GM21423 (cell line): ENCODE measurements around the gene ZNF816.
"Not testable (repeated sequence)": the region's sequence is repeated elsewhere in the genome, so short reads cannot be mapped to it uniquely, and the experiment has no call there.

Source experiments
- ATAC-seq: cut with Tn5 transposase; IDR thresholded peaks from one replicate; pipeline ENCODE4 v1.9.1; 2021; ENCODE audit warnings: mild to moderate bottlenecking, moderate library complexity; ENCODE audit not compliant: unreplicated experiment

The ZNF816 gene

DNA sequence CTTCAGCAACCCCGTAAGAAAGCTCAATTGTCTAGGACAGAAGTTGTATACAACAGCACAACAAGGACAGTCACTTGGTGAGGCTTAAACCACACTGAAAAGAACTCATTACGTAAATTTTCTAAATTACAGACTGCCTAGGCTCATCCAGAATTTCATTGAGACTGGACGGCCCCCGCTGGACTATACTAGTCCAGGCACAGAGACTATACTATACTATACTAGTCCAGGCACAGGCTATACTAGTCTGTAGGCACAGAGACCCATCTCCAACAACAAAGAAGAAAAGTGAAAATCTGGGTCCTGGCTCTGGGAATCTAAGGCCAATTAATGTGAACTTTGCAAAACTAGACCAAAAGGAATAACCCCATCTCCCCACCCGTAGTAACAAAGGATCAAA, 700 bp downstream of the ZNF816 start:
- ATAC-seq: peak; percentile 4

GRCh38 chr19:52959613-52960295, 2.9 kb downstream of the ZNF816 start:
- no peak for ATAC-seq

- no peak for ATAC-seq
Observed at GRCh38 chr19:52957591-52957990, 5.1 kb downstream of the ZNF816 start.

DNA sequence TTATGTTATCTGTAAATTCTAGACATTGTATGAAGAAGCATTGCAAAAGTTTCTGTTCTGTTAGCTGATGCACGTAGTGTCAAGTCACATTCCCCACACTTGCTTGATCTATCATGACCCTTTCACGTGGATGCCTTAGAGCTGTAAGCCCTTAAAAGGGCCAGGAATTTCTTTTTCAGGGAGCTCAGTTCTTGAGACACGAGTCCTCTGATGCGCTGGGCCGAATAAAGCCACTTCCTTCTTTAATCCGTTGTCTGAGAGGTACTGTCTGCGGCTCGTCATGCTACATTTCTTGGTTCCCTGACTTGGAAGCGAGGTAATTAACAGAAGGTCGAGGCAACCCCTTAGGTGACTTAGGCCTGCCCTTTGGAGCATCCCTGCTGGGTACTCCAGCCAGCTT, 5.8 kb downstream of the ZNF816 start:
- ATAC-seq: no peak

DNA sequence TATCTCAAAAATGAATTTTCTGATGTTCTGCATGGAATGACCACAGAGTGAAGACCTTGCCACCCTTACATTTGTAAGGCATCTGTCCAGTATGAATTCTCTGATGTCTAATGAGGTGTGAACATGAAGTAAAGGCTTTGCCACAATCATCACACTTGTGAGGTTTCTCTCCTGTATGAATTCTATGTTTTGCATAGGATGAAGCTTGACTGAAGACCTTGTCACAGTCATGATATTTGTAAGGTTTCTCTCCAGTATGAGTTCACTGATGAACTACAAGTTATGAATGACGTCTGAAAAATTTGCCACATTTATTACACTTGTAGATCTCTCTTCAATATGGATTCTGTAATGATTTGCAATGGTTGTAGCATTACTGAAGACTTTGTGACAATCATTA, 13.3 kb downstream of the ZNF816 start:
- ATAC-seq: no peak

GRCh38 chr19:52948025-52948770, 14.5 kb downstream of the ZNF816 start:
- ATAC-seq: no peak

GRCh38 chr19:52946322-52947310, 16.1 kb downstream of the ZNF816 start:
- no peak for ATAC-seq

DNA sequence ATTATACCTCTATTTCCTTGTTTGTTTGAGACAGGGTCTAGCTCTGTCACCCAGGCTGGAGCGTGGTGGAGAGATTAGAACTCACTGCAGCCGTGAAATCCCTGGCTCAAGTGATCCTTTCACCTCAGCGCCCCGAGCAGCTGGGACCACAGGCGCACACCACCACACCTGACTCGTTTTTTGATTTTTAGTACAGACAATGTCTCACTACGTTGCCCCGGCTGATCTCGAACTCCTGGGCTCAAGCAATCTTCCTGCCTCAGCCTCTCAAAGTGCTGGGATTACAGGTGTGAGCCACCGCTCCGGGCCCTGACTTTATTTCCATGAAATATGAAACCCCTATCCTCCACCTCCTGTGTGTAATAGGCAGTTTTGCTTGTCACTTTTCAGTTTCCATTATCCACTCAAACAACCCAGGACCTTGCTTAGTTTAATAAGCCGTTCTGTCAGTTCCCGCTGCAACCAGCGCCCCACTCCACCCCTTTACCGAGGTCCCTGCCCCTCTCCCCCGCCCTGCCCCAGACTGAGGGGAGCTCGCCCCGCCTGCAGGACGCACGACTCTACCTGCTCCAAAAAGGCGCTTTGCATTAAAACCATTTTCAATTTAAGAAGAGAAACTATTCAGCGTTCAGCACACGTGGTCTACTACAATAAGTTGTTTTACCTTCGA, 16.9 kb downstream of the ZNF816 start:
- ATAC-seq: no peak

DNA sequence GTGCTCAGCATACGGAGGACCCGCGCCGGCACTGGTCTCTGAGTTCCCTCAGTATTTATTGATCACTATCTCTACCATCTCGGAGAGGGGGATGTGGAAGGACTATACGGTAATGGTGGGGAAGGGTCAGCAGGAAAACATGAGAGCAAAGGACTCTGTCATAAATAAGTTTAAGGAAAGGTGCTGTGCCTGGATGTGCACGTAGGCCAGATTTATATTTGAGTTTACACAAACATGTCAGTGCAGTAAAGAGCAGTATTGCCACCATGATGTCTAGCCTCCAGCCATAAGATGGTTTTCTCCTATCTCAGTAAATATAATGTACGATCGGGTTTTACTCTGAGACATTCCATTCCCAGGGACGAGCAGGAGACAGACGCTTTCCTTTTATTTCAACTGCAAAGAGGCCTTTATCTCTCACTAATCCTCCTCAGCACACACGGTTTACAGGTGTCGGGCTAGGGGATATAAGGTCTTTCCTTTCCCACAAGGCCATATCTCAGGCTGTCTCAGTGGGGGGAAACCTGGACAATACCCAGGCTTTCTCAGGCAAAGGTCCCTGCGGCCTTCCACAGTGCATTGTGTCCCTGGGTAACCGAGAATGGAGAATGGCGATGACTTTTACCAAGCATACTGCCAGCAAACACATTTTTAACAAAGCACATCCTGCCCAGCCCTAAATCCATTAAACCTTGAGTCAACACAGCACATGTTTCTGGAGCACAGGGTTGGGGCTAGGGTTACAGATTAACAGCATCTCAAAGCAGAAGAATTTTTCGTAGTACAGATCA, 17.8 kb downstream of the ZNF816 start:
- ATAC-seq: not testable (repeated sequence)

DNA sequence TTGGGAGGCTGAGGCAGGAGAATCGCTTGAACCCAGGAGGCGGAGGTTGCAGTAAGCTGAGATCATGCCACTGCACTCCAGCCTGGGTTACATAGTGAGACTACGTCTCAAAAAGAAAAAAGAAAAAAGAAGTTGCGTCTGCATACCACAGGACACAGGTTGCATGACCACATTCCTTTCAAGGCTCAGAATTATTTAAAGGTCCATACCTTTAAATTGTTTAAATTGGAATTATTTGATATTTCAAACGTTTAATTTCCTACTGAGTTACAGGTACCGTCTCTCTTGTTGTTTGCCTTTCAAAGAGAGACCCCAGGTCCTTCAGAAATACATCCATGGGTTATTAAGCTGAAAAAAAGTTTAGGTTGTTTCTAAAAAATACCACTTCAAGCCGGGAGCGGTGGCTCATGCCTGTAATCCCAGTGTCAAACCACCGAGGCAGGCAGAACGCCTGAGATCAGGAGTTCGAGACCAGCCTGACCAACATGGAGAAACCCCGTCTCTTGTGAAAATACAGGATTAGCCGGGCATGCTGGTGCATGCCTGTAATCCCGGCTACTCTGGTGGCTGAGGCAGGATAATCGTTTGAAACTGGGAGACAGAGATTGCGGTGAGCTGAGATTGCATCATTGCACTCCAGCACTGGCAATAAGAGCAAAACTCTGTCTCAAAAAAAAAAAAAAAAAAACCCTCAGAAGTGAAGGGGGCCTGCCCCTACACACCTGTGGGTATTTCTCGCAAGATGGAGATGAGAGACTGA, 18.6 kb downstream of the ZNF816 start:
- no peak for ATAC-seq

DNA sequence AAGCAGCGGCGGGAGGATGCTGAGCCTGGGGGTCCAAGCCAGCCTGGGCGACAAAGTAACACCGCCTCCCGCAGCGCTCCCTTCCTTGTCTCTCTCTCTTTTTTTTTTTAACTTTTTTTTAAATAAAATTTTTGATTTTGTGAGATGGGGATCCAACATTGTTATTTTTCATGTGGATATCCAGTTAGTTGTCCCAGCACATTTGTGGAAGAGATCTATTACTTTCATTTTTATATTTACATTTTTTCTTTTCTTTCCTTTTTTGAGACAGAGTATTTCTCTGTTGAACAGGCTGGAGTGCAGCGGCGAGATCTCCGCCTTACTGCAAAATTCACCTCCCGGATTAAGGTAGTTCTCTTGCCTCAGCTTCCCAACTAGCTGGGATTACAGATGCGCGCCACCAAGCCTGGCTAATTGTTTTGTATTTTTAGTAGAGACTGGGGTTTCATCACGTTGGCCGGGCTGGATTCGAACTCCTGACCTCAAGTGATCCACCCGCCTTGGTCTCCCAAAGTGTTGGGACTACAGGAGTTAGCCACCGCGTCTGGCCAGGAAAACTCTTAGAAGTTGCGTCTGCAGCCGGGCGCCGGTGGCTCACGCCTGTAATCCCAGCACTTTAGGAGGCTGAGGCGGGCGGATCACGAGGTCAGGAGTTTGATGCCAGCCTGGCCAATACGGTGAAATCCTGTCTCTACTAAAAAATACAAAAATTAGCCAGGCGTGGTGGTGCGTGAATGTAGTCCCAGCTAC, 19.4 kb downstream of the ZNF816 start:
- no peak for ATAC-seq

DNA sequence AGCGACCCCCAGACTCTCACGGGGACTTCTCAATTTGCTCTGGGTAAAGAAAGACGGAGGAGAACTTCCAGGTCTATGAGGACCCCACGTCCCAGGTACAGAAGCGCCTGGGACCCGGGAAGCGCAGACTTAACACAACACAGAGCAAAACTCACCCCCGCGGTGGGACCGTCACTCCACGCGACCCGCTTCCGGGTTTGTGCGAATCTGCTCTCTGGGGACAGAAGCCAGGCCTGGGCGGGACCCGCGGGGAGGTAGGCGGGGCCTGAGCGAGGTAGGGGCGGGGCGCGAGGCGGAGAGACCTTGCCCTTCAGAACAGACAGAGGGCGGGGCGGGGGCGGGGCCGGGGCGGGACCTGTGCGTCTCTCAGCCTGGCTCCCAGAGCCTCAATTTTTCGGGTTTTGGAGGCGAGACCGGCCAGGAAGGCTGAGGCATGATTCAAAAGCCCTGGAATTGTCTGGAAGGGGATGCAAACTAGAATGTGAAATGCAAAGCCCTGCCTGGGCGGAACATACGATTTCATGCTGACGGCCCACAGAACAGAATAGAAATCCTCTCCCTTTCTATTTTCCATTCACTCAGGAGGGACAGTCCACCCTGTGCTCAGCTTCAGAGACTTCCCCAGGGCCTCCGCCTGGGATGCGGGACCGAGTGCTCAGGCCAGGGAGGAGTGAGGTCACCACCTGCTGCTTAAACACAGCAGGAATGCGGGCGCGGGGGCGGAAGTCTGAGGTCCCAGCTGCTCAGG, 20.1 kb downstream of the ZNF816 start:
- peak; percentile 95 for ATAC-seq

DNA sequence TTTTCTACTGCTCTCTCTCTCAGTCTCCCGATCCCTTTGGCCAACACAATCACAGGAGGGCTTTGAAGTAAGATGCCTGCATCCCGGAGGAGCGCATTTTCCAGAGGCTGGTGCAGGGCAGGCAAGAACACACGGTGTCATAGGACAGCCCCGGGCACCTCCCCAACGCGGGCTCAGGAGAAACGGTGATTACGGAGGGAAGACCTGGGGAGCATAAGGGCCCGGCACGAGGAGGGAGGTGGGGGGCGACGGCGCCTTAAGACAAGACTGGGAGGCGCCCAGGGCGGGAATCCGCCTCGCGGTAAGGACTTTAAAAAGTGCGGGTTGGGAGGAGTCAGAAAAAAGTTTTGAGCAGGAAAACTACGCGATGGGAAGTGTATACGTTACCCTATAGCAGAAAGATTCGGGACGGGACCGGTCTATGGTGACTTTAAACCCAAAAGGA, 20.7 kb downstream of the ZNF816 start:
- peak; percentile 29 for ATAC-seq

DNA sequence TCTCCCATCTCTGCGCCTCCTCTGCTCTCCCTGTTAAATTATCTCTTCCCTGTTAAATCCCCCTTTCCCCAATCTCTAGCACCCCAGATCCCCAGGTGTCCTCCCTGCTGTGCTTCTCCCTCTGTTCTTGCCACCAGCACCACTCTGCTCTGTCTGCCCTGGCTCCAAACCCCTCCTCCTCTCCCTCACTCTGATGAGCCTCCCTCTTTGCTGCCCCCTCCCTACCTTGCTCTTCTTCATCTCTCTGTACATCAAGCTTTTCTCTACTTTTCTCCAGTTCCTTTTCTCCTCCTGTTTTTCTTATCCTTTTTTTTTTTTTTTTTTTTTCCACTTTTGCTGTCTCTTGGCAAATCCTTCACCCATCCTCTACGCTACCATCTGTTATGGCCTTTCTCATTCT, 21.2 kb downstream of the ZNF816 start:
- not testable (repeated sequence) for ATAC-seq

- not testable (repeated sequence) for ATAC-seq
Observed at GRCh38 chr19:52940905-52941304, 21.8 kb downstream of the ZNF816 start.

DNA sequence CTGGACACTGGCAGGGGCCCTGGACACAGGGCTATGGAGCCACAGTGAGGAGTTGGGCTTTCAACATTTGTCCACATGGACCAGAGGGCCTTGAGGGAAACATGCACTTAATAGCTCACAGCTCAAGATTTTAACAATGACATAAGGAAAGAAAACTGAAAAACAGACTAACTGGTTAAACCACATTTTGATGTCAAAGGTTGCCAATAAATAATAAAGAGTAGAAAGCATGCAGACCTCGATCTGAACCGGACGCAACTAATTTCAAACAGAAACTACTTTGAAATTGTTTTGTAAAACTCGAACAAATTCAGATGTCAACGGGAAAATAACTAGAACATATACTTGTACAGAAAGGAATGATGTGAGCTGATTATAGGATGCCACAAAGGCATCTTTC, 23.9 kb downstream of the ZNF816 start:
- no peak for ATAC-seq

GRCh38 chr19:52936954-52937325, 25.7 kb downstream of the ZNF816 start:
- no peak for ATAC-seq
